Measurements from ENCODE around the gene CLBA1.

Gene CLBA1

DNA sequence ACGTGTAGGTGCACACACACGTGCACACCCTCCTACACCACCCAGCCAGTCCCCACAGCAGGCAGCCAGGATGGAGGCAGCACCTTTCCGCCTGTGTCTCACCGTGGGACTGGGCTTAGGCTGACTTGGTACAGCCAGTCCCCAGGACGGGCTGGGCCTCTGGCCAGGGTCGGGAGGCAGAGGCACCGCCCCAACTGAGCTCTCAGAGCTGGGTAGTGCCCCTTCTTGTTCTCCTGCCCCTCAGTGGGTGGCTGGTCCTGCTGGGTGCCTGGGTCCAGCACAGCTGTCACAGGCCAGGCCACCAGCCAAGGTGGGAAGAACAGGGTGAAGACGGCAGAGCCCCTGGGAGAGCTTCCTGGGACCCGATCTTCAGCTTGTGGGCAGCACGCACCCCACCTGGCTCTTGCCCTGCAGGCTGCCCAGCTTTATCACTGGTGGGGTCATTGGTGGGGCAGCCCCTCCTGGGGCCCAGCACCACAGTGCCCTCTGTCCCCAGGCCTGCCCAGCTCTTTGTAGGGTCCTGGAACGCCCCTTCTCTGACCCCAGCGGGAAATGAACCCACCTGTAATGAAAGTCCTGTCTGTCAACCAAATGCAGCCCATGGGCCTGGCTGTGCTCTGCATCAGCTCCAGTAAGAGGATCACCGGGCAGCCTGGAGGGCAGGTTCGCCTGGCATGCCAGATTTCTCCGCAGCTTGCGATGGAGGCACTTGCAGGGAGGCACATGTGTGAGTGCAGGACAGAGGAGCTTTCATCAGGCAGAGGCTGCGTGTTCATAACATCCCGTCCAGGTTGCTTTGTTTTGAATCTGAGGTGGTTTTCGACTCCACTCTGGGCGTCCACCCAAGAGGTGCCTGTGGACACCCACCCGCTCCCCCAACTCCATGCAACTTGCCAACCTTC, 20.6 kb downstream of the CLBA1 start:
- no peak for DNase-seq

DNA sequence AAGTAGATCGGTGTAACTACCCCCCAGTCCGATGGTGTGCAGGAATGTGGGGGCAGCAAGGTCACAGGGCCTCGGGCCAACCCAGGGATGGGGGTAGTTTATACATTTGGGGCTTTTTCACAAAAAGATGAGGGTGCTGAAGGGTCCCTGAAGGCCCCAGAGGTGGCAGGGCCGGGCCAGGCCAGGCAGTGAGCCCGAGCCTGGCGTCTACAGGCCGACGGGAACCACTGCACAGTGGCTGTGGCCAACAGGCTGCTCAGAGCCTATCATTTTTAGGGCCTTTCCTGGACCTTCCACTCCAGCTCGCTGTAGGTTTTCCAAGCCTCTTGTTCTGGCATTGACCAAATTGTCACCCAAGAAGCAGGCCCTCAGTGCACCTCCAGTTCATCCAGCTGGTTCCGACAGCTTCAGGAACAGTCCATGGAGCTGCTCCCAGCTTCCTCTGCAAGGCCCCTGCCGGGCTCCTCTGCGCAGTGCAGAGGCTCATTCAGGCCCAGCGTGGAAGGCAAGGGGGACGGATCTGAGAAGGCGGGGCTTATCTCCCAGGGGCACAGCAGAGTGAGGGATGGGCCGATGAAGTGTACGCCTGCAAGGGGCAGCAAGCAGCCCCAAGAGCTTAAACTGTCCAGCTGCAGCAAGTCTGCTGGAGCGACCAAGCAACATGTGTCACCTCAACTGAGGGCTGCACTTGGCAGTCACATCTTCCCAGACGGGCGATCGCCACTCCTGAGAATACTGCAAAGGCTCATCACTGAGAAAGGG, 21.4 kb downstream of the CLBA1 start:
- DNase-seq = no peak

DNA sequence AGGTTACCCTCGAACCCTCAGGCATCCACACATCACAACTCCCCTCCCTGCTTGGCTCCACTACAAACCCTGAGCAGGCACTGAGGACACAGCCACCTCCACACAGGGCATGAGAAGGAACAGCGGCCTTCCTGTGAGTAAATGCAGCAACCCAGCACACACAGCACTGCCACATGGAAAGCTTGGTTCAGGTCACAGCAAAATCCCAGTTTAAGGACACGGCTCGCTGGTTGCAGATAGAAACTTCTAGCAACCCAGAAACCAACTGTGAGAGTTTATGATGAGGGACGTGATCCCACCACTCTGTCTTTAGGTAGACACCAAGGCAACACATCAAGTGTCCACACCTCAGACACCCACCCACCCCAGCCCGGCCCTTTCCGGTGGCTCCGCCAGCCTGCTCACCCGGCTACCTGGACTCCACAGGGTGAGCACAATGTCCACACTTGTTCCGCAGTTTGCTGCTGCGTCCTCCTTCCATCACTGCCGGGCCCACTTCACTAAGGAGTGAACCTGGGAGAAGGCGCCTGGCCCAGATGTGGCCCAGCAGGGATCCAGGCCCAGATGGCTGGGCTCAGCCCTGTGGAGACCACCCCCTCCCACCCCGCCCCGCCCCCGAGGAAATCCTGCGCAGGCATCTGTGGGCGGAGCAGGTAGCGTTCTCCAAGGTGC, 22.1 kb downstream of the CLBA1 start:
- DNase-seq = no peak

DNA sequence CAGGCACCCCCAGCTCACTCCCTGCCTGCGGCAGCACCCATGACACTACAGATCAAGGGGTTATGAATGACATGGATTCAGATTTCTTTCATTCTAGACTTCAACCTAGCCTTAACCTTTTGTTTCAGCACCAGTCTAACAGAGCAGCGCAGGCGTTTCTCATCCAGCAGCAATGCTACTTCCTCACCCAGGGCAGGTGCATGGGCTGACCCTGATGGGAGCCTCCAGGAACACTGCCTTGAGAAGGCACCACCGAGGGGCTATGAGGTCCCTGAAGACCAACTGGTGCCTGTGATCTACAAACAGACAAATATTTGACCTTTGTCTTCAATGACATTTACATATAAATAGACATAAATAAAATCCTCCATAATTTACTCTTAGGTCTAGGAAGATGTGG, 24.5 kb downstream of the CLBA1 start:
- no peak for DNase-seq

DNA sequence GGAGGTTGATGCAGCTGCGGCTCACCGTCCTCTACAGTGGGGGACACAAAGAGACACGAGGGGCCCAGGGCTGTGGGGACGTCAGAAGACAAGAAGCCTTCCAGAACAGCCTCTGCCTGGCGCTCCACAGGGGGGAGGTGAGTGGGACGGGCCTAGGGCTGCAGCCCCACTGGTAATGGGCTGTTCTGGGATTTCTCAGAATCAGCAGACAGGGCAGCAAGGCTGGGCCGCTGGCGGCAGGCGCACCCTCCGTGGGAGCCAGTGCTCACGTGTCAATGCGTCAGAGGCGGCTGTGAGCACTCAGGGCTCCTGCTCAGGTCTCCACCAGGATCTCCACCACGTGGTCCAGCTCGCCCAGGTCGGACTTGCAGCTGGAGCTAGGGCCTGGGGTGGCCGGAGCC, 25.3 kb downstream of the CLBA1 start:
- DNase-seq = no peak

DNA sequence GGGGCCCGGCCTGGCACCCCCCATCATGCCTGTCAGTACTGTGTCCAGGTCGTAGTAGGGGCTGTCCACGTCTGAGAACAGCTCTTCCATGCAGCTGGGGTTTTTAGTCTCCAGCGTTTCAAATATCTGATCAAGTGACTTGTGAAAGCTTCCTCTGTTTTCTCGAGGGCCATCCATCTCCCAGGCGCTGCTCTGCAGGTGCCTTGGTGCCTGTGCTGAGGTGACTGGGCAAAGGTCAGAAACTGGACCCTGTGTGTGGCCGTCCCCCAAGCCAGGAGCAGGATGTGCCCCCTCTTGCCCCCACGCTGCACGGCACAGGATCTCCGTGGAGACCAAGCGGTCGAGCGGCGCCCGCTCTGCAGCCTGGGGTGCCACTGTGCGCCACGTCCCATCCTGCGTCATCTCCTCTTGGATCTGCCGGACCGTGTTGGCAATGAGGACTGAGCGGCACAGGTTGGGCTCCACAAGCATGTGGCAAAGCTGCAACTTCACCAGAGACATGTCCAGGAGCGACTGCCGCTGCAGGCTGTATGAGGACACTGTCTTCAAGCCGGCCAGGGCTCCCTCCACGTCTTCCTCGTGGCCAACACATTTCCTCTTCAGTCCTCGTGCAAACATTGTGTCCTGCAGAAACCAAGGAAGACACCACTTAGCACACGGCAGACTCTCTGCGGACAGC, 25.9 kb downstream of the CLBA1 start:
- no peak for DNase-seq

DNA sequence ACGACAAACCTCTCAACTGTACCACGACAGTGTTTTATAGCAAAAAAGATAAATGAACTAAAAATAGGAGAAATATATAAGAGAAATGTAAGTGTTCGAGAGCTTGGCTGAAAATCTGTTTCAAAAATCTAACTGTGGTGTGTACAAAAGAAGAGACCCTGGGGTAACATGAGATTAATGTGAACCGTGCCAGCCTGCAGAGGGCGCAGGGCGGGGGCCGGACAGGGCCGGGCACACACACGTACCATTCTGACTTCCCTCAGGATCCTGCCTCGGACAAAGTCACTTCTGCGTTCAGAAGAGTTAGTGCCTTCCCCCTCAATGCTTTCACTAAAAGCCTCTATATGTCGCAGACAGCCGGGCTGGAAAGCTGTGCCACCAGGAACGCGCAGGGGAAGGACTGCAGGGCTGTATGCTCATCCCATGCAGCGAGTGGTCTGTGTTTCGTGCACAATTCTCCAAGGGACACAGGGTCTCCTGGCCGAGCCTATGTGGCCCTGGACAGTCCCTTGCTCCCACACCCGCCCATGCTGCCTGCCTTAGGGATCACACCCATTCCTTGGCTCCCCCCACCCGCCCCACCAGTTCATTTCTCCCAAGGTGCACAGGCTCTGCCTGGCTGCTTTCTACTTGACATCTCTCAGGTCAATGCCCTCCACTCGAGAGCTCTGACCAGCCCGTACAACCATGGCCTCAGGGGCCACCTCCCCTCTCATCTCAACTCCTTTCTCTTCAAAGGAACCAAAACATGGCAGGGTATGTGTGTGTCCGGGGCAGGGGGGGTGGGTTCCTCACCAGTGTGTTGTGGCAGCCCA, 26.8 kb downstream of the CLBA1 start:
- no peak for DNase-seq

DNA sequence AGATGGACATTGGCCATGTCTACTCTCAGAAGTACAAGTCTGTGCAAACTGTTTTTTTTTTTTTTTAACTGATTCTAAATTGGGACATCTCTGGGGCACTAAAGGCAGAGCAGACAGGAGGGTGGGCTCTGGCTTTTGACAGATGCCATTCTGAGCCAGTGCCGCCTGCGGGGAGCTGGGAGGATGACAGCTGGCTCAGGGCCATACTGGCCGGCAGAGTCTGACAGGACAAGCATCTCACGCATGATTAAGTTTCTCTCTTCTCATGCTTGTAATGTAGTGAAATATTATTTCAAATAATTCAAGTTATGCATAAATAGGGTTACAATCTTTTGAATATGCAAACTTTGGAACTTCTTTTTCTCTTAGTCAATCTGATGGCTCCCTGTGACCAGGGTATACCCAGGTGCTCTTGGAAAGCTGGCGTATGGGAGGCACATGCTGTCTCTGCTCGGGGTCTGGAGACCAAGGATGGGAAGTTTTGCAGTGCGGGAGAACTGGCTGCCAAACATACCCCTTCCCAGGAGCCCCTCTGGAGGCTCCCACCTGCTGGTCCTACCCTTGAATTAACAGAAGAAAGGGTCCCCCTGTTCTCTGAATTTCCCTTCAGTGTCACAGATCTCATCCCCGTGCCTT, 27.7 kb downstream of the CLBA1 start:
- DNase-seq = peak; percentile 45

DNA sequence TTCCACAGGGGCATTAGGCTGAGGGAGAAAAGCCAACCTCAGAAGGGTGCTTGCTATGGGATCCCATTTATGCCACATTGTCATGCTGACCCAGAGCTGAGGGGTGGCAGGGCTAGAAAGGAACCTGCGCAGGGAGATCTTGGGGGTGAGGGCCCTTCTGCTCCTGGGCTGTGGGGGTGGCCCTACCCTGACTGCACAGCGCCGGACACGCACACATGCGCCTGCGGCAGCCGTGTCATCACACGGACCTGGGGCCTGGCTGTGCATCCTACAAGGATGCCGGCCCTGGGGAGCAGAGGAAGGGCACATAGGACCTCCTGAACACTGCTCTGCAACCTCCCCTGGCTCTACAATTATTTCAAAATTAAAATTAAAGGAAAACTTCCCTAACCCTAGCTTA, 28.4 kb downstream of the CLBA1 start:
- no peak for DNase-seq

DNA sequence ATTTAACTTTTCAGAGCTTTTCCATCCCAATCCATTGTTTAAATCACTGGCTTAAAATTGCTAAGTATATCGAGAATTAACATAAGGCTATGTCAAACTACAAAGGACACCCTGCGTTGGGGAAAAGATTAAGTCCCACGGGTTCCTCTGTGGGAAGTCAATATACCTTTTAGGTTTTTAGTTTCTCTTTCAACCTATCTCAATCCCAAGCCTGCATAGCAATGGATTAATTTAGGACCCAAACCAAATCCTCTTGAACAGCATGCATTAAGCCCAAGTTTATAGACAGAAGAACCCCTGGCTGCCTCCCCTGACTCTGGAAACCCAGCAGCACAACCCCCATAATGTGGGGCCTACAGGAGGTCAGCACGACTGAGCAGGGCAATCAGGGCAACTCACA, 29.0 kb downstream of the CLBA1 start:
- no peak for DNase-seq

DNA sequence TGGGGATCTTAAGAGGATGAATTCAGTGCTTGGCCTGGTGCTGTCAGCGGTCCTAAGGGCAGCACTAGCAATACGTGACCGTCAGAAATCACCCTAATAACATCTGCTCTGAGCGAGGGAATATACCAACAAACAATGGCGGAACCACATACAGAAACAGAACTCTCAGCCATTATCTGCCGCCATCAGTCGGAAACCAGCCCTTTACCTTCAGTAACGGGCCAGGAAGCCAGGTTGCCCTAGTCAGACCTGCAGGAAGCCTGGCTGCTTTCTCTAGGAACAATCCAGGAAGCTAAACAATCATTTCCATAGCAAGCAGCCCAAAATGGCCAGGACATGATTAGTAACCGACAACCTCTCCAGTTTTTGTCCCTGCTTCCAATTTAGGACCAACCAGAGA, 29.7 kb downstream of the CLBA1 start:
- DNase-seq = no peak

DNA sequence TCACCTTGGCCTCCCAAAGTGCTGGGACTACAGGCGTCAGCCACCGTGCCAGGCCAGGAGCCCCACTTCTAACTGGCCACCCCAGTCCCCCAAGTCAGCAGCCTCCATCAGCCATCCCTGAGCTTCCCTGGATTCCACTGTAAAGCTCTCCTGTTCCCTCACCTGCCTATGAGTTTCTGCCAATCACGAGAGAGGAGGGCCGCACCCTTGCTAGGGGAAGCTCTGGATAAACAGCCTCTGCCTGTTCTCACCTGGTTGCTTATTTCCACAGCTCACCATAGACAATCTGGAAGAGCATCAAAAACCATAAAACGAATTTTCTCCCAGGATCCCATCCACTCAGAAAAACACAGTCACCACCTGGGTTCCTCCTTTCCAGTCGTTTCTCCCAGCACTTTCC, 30.3 kb downstream of the CLBA1 start:
- DNase-seq = no peak

DNA sequence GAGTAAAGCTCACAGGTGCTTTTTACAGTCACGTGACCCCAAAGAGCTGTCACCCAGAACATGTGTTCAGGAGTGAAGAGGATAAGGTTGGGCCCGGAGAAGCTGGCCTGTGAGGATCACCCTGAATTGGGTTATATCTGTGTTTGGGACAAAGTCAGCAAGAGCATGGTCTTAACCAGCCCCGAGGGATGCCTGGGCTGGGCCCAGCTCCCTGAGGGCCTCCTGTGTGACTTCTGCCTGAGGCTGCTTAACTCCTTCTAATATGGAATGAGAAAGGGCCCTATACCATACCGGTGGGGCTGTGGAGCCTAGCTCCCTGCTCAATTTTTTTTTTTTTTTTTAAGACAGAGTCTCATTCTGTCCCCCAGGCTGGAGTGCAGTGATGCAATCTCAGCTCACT, 32.8 kb downstream of the CLBA1 start:
- DNase-seq = no peak

DNA sequence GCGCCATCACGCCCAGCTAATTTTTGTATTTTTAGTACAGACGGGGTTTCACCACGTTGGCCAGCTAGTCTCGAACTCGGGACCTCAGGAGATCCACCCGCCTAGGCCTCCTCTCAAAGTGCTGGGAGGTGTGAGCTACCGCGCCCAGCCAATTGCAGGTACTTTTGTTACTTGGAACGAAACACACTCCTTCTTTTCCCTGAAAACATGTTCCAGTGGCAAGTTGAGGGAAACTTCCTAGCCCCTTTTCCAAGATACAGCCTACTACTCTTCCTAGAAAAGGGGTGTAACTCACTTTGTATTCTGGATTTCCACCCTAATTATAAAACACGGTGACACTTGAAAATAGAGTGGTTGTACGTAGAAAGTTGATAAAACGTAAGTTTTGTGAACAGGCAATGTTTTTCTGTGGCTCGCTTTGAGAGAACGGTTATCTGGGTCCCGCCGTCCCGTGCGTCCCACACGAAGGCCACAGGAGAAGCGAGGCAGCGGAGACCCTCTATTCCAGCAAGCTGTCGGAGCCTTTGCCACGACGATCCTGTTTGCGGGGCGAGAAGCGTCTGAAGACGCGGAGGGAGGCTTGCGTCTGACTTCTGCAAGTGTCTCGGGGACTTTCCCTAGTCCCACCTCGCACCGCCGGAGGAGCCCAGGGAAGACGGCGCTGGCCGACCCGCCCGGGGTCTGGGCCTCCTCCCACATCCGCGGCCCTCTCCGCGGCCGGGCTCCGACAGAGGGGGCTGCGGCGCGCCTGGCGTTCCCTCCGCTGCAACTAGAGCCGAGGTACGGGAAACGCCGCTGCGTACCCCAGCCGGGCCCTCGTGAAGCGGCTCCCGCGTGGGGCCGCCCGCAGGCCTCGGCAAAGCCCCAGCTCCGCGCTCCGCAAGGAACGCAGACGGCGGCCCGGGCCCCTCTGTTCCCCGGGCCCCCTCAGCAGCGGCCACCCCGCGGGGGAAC, 34.5 kb downstream of the CLBA1 start:
- peak; percentile 25 for DNase-seq

DNA sequence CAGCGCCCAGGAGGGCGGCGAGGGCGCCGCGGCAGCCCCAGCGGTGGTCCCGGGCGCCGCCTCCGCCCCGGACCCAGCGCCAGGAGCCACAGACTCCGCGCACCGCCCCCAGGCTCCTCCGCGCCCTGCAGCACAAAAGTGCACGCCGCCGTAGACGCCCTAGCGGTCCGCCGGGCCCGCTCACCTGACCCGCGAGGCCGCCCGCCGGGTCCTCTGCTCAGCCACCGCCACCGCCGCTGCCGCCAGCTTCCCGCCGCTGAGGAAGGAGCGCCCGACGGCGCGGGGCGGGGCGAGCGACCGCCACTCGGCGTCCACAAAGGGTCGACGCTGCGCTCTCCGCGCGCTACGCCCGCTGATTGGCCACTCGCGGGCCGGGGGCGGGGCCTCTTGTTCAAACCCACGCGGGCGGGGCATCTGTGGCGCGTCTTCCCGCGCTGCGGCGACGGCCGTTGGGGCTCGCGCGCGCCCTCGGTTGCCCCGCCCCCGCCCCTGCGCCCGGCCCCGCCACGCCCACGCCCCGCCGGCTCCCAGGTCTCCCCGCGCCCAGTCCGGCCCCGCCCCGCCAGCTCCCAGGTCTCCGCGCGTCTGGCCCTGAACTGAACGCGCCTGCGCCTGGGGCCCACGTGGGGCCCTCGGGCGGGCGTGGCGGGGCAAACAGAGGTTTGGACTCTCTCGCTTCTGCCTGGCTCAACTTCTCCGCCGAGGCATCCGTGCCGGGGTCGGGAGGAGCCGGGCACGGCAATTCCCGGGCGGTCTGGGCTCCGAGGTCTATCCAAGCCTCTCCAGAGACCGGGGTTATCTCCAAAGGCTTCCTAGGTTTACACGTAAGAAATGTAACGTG, 35.4 kb downstream of the CLBA1 start, which contains the start of gene CDCA4:
CDCA4 (minus strand) TSS at position 269 of the 841 bp plus-strand sequence. CDS start 9,154 bp downstream, outside the sequence.
- DNase-seq = peak; percentile 97

DNA sequence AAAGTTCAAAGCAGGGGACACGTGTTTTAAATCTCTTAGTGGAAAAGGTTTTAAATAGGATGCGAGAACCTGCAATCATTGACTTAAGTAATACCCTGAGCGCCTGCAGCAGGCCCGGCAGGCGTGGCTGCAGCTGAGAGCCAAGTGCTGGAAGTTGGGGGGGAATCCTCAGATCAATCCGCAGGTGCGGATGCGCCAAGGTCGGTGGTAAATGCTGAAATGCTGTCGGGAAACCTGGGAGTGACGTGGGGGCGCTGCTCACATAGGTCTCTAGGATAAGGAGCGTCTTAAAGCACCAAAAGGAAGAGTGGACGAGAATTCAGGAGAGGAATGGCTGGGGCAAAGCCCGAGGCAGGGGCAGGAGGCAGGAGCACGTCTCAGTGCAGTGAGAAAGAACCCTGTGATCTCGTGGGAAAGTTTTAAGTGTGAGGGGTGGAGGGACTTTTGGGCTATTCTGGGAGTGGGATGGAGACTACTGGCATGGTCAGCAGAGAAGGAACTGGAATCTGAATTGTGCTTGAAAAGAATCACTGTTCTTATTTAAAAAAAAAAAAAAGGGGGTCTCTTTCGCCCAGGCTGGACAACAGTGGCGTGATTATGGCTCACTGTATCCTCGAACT, 36.2 kb downstream of the CLBA1 start:
- DNase-seq = peak; percentile 36

DNA sequence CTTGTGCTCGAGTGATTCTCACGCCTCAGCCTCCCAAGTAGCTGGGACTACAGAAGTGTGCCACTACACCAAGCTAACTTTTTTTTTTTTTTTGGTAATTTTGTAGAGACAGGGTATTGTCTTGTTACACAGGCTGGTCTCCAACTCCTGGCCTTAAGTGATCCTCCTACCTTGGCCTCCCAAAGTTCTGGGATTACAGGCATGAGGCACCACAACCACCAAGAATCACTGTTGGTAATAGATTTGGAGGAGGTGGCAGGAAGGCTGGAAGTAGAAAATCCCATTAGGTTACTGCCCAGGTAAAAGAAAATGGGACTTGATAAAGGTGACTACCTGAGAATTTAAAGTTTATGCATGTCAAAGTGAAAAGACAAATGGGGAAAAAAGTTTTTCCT, 36.7 kb downstream of the CLBA1 start:
- no peak for DNase-seq

DNA sequence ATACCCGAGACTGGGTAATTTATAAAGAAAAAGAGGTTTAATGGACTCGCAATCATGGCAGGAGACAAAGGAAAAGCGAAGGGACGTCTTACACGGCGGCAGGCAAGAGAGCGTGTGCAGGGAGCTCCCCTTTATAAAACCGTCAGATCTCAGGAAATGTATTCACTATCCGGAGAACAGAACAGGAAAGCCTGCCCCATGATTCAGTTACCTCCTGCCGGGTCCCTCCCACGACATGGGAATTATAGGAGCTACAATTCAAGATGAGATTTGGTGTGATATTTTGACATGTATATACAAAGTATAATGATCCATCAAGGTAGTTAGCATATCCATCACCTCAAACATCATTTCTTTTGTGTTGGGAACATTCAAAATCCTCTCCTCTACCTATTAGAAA, 37.6 kb downstream of the CLBA1 start:
- no peak for DNase-seq

Measured in fibroblast of skin of scalp (primary cell).